OCI-LY3 (cell line): ENCODE measurements around the gene CASR.

Experiments
- EZH2phosphoT487 ChIP-seq: fragments of 200-600 bp; shearing (Covaris generic); IDR thresholded peaks from 2 replicates; pipeline ENCODE4 v1.6.1; 2018; ENCODE audit warnings: antibody characterized with exemption, mixed run types, low read depth
- TF ChIP-seq, protein P1 (sequence below): fragments of 200-600, 300-600 bp; sonication (generic); IDR thresholded peaks from 2 replicates; pipeline ENCODE4 v1.5.1; 2014; ENCODE audit warnings: antibody characterized with exemption, low read length, low read depth

DNA sequence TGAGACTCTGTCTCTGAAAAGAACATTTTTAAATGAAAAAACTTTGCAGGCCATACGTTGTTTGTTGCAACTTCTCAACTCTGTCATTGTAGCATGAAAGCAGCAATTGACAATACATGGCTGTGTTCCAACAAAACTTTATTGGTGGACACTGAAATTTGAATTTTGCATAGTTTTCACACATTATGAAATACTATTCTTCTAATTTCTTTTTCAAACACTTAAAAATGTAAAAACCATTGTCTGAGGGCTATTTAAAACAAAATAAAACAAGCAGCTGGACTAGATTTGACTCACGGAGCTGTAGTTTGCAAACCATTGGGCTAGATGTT lies 123.1 kb downstream of the CASR start:
- TF ChIP-seq, protein P1, sequence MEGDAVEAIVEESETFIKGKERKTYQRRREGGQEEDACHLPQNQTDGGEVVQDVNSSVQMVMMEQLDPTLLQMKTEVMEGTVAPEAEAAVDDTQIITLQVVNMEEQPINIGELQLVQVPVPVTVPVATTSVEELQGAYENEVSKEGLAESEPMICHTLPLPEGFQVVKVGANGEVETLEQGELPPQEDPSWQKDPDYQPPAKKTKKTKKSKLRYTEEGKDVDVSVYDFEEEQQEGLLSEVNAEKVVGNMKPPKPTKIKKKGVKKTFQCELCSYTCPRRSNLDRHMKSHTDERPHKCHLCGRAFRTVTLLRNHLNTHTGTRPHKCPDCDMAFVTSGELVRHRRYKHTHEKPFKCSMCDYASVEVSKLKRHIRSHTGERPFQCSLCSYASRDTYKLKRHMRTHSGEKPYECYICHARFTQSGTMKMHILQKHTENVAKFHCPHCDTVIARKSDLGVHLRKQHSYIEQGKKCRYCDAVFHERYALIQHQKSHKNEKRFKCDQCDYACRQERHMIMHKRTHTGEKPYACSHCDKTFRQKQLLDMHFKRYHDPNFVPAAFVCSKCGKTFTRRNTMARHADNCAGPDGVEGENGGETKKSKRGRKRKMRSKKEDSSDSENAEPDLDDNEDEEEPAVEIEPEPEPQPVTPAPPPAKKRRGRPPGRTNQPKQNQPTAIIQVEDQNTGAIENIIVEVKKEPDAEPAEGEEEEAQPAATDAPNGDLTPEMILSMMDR = no peak
- no peak for TF ChIP-seq EZH2phosphoT487
